ENCODE data around the gene NELFA.

The NELFA gene

GRCh38 chr4:1983846-1984405 lies 24.8 kb downstream of the NELFA start:
- FAIRE-seq (no peak), DNase-seq (ENCODE audit: insufficient read length, low spot score) (no peak)

- FAIRE-seq (no peak), DNase-seq (ENCODE audit: insufficient read length, low spot score) (no peak)
Measured at GRCh38 chr4:1983053-1983845, 25.5 kb downstream of the NELFA start.

GRCh38 chr4:1982124-1983052 lies 26.4 kb downstream of the NELFA start:
- FAIRE-seq (no peak), DNase-seq (ENCODE audit: insufficient read length, low spot score) (no peak)

- FAIRE-seq, result no peak
- no peak for DNase-seq (ENCODE audit: insufficient read length, low spot score)
Measured at GRCh38 chr4:1981251-1982058, 27.3 kb downstream of the NELFA start.

GRCh38 chr4:1980561-1981041 lies 28.2 kb downstream of the NELFA start:
- no peak for DNase-seq (ENCODE audit: insufficient read length, low spot score)
- FAIRE-seq, result no peak

- DNase-seq (ENCODE audit: insufficient read length, low spot score) (no peak), FAIRE-seq (no peak)
Measured at GRCh38 chr4:1979477-1980196, 29.1 kb downstream of the NELFA start.

GRCh38 chr4:1978741-1979476 lies 29.9 kb downstream of the NELFA start:
- FAIRE-seq (no peak), DNase-seq (ENCODE audit: insufficient read length, low spot score) (no peak)

- no peak for FAIRE-seq
- DNase-seq (ENCODE audit: insufficient read length, low spot score), result no peak
Measured at GRCh38 chr4:1978226-1978625, 30.5 kb downstream of the NELFA start.

GRCh38 chr4:1976416-1977352 lies 32.1 kb downstream of the NELFA start:
- FAIRE-seq (no peak), DNase-seq (ENCODE audit: insufficient read length, low spot score) (no peak)

GRCh38 chr4:1975880-1976279 lies 32.9 kb downstream of the NELFA start:
- DNase-seq (ENCODE audit: insufficient read length, low spot score) (no peak), FAIRE-seq (no peak)

GRCh38 chr4:1975391-1975801 lies 33.4 kb downstream of the NELFA start:
- FAIRE-seq, result no peak
- DNase-seq (ENCODE audit: insufficient read length, low spot score), result no peak

- no peak for FAIRE-seq
- no peak for DNase-seq (ENCODE audit: insufficient read length, low spot score)
Measured at GRCh38 chr4:1974840-1975239, 33.9 kb downstream of the NELFA start.

- FAIRE-seq, result no peak
- no peak for DNase-seq (ENCODE audit: insufficient read length, low spot score)
Measured at GRCh38 chr4:1973661-1974060, 35.1 kb downstream of the NELFA start.

GRCh38 chr4:1973218-1973617 lies 35.6 kb downstream of the NELFA start:
- no peak for FAIRE-seq
- DNase-seq (ENCODE audit: insufficient read length, low spot score), result no peak

- no peak for DNase-seq (ENCODE audit: insufficient read length, low spot score)
Measured at GRCh38 chr4:1972414-1972813, 36.4 kb downstream of the NELFA start.

GRCh38 chr4:1971456-1972200 lies 37.1 kb downstream of the NELFA start:
- FAIRE-seq, result no peak
- no peak for DNase-seq (ENCODE audit: insufficient read length, low spot score)

More at GRCh38 chr4:1972414-1972813, 36.4 kb downstream of the NELFA start:
- FAIRE-seq, result no peak

GRCh38 chr4:1970926-1971325 lies 37.8 kb downstream of the NELFA start:
- DNase-seq (ENCODE audit: insufficient read length, low spot score), result no peak

More at GRCh38 chr4:1970926-1971325, 37.8 kb downstream of the NELFA start:
- no peak for FAIRE-seq
